GM12878 (cell line): ENCODE measurements around the gene SLC25A45. TPM values are rescaled to one million over a fixed set of nuclear protein-coding genes. Genes with fewer than 3 reads are reported as not detected.

ENCODE experiments used
- ATAC-seq: fragments of 200-7000 bp; cut with Tn5 transposase; 3 replicates; pipeline ENCODE4 v1.9.1; 2020; ENCODE audit warnings: mild to moderate bottlenecking, moderate library complexity
- BruUV-seq: library from RNA; stranded (reverse); fragments of 400-500 nt; replicated peaks from 2 replicates; lab custom pipeline; 2021; lab: Mats Ljungman, UMichigan
- CTCF ChIA-PET: fragments of 300-600 bp; sonication (Branson Sonifier 250); formaldehyde crosslinking; extraction: SDS; loops from one replicate; lab custom pipeline; 2021; ENCODE audit warnings: inconsistent platforms; lab: Yijun Ruan, JAX
- POLR2A ChIA-PET: fragments of 350-600 bp; formaldehyde crosslinking; extraction: SDS; loops from one replicate; lab custom pipeline; 2021; ENCODE audit warnings: inconsistent platforms; lab: Charles Lee
- RAD21 ChIA-PET: fragments of 300-600 bp; sonication (Branson Sonifier 250); formaldehyde crosslinking; loops from one replicate; lab custom pipeline; 2023; ENCODE audit warnings: antibody characterized with exemption; ENCODE audit not compliant: unreplicated experiment; lab: Charles Lee
- SMC1A ChIA-PET: fragments of 300-600 bp; sonication (Branson Sonifier 250); formaldehyde crosslinking; loops from one replicate; lab custom pipeline; 2023; ENCODE audit not compliant: unreplicated experiment, uncharacterized antibody; lab: Charles Lee
- DNase-seq: peaks from one replicate; pipeline ENCODE4 v3.0.0-alpha.2; 2011; ENCODE audit warnings: low read depth, low spot score
- FAIRE-seq: peaks from 3 replicates; lab custom pipeline; 2011; peaks lifted over from hg19 to GRCh38; lab: Jason Lieb, UNC
- H2AFZ ChIP-seq: 2 replicates; pipeline ENCODE4 v1.6.0; 2011; ENCODE audit warnings: low read depth, low read length, control low read depth; ENCODE audit not compliant: control insufficient read depth
- H3K27ac ChIP-seq: 2 replicates; pipeline ENCODE4 v1.5.1; 2011; ENCODE audit warnings: control low read depth; ENCODE audit not compliant: control insufficient read depth, insufficient read depth
- H3K27me3 ChIP-seq, 2 experiments: replicated peaks in 1 of 2; 2 replicates each; pipeline versions ENCODE4 v1.6.0 to v1.6.1; 2011; ENCODE audit warnings: low read length in 1 of 2; ENCODE audit not compliant: control insufficient read depth in 2 of 2, insufficient read depth in 2 of 2
- H3K36me3 ChIP-seq, 2 experiments: 2 replicates each; pipeline ENCODE4 v1.5.1; 2011; ENCODE audit warnings: low read length in 1 of 2; ENCODE audit not compliant: control insufficient read depth in 2 of 2, insufficient read depth in 2 of 2
- H3K4me1 ChIP-seq: 2 replicates; pipeline ENCODE4 v1.6.1; 2011; ENCODE audit warnings: mild to moderate bottlenecking, low read length, moderate library complexity, mixed read lengths; ENCODE audit not compliant: control insufficient read depth, insufficient read depth
- H3K4me2 ChIP-seq: 2 replicates; pipeline ENCODE4 v1.6.0; 2011; ENCODE audit warnings: control low read depth; ENCODE audit not compliant: control insufficient read depth, insufficient read depth
- H3K4me3 ChIP-seq: fragments of 200-600 bp; sonication (generic); 2 replicates; pipeline ENCODE4 v1.5.1; 2016
- H3K79me2 ChIP-seq: 2 replicates; pipeline ENCODE4 v1.6.0; 2011; ENCODE audit warnings: low read length; ENCODE audit not compliant: control insufficient read depth, insufficient read depth
- H3K9ac ChIP-seq: 2 replicates; pipeline ENCODE4 v1.8.0; 2011; ENCODE audit warnings: low read length, control low read depth, mixed read lengths; ENCODE audit not compliant: control insufficient read depth, insufficient read depth
- H3K9me3 ChIP-seq: replicated peaks from 3 replicates; pipeline ENCODE4 v1.5.1; 2011; ENCODE audit warnings: mild to moderate bottlenecking, low read length; ENCODE audit not compliant: control insufficient read depth, insufficient read depth
- H4K20me1 ChIP-seq: 2 replicates; pipeline ENCODE4 v1.6.0; 2011; ENCODE audit not compliant: control insufficient read depth, insufficient read depth
- HDGF ChIP-seq: fragments of 450-650 bp; IDR thresholded peaks from 2 replicates; pipeline ENCODE4 v1.6.1; 2016; ENCODE audit warnings: antibody characterized with exemption
- KLF5 ChIP-seq: fragments of 450-650 bp; IDR thresholded peaks from 2 replicates; pipeline ENCODE4 v1.6.1; 2014; ENCODE audit warnings: mild to moderate bottlenecking; ENCODE audit not compliant: partially characterized antibody
- NFYA ChIP-seq: IDR thresholded peaks from 2 replicates; pipeline ENCODE4 v1.6.1; 2011; ENCODE audit warnings: low read depth, mild to moderate bottlenecking, low read length, improper control_type of control experiment, borderline replicate concordance
- RB1 ChIP-seq: fragments of 450-650 bp; formaldehyde crosslinking; IDR thresholded peaks from 2 replicates; pipeline ENCODE4 v1.6.1; 2017; ENCODE audit warnings: mild to moderate bottlenecking, borderline replicate concordance
- RUNX3 ChIP-seq: IDR thresholded peaks from 2 replicates; pipeline ENCODE4 v1.6.1; 2012; ENCODE audit warnings: low read length, inconsistent platforms
- SP1 ChIP-seq: IDR thresholded peaks from one replicate; pipeline ENCODE4 v1.6.1; 2011; ENCODE audit warnings: low read depth, low read length
- TAF1 ChIP-seq: IDR thresholded peaks from 2 replicates; pipeline ENCODE4 v1.6.1; 2011; ENCODE audit warnings: mild to moderate bottlenecking, low read depth, low read length, borderline replicate concordance
- YY1 ChIP-seq: IDR thresholded peaks from 2 replicates; pipeline ENCODE4 v1.6.1; 2011; ENCODE audit warnings: low read depth, mild to moderate bottlenecking, low read length
- ZNF207 ChIP-seq: fragments of 450-650 bp; IDR thresholded peaks from 2 replicates; pipeline ENCODE4 v1.6.1; 2014; ENCODE audit warnings: antibody characterized with exemption, mild to moderate bottlenecking, borderline replicate concordance
- WGBS: methylation state at CpG from one replicate; pipeline ENCODE4 v1.1.6; 2016; ENCODE audit warnings: low lambda C conversion rate; ENCODE audit not compliant: insufficient replicate concordance, insufficient coverage; ENCODE audit errors: missing lambda C conversion rate; 5-methylcytosine and 5-hydroxymethylcytosine counted together
- in situ Hi-C: fragments of 300-500 bp; cut with MboI; formaldehyde crosslinking; loops from 9 replicates; pipeline ENCODE4 v1.14.3; 2018; ENCODE audit warnings: mixed read lengths
- intact Hi-C: fragments of 100-400 bp; cut with micrococcal nuclease; formaldehyde crosslinking; loops from one replicate; pipeline ENCODE4 v1.14.2; 2022; ENCODE audit not compliant: unreplicated experiment
- polyA plus RNA-seq, 11 experiments: library from polyadenylated mRNA; depleted of rRNA in 4 of 11; unstranded in 6 of 11; stranded (reverse) in 5 of 11; fragments of >200 nt; fragmentation: Nextera tagmentation in 4 of 11; fragmentation: Illumina TruSeq in 1 of 11; extraction: Ambion mirVana in 4 of 11; extraction: Trizol in 1 of 11; gene quantifications; 1 replicate in 1 of 11; 2 replicates in 10 of 11; pipeline versions ENCODE4 v1.2.1 to v1.2.3, GENCODE V29; 2011 to 2016; ENCODE audit warnings: inconsistent platforms in 2 of 11, missing spikeins in 2 of 11, low read depth in 1 of 11
- total RNA-seq, 4 experiments: library from RNA; depleted of rRNA in 3 of 4; stranded (reverse); fragments of >200 nt in 3 of 4; fragmentation: Illumina TruSeq in 1 of 4; extraction: Trizol in 1 of 4; gene quantifications; 2 replicates each; pipeline versions ENCODE4 v1.2.1 to v1.2.3, GENCODE V29; 2013 to 2021
- TF ChIP-seq, protein P1 (sequence below): IDR thresholded peaks from 2 replicates; pipeline ENCODE4 v1.6.1; 2012; ENCODE audit warnings: low read depth, low read length, improper control_type of control experiment

Gene SLC25A45
- total and polyA plus RNA-seq, 10 of the 15 experiments (the other 5 are each of a cell fraction or from before 2014, with no cell fraction given), result 4.1 to 35.2 (median 20.3) TPM

DNA sequence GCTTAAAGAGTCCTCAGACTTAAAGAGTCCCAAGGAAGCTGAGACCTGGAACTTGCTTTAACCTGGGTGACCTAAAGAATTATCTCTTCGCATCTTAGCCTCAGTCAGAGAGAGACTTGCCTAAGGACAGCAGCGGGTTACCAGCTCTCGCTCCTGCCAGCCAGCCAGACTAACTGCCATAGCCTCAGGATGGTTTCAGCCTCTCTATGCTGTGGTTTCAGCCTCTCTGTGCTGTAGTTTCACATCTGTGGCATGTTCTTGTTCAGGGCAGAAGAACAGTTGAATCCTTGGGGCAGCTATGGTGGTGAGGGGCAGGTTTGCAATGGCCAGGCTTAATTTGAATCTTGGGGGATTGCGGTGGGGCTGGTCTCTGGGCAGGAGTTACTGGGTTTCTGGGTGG, 6.3 kb upstream of the SLC25A45 start:
- WGBS, result 96% methylated on average over 4 of the region's 4 CpGs
- no peaks in the 10 kb centered on the region for H3K27me3 ChIP-seq
- TF ChIP-seq YY1 (no peak), RUNX3 (0 out of 2 replicates have a peak, but pooled peaks have one; percentile 15)
- intact Hi-C loops, result no loop called here
- no peak overlapping the region for H2AFZ ChIP-seq
- peak overlapping the region; percentile 3; the same call in 1 of the 2 replicates for H3K9ac ChIP-seq
- DNase-seq, result peak; percentile 19
- peak overlapping the region; percentile 5 for H3K27ac ChIP-seq
- in situ Hi-C loops, result no loop called here
- H3K9me3 ChIP-seq, result no peaks in the 10 kb centered on the region
- H4K20me1 ChIP-seq, result no peaks in the 10 kb centered on the region; the same call in 1 of the 2 replicates
- peak overlapping the region; percentile 49; the same call in 1 of the 2 replicates for H3K4me3 ChIP-seq
- RAD21 ChIA-PET, result interaction anchor here (0.8 to 3.7 kb wide), 7 partner anchors 9 to 136 kb away, joined by 3 to 24 read pairs (median 5); partner anchors contain the start of gene SCYL1
- peaks cover 51% of the 10 kb centered on the region for H3K79me2 ChIP-seq
- H3K4me2 ChIP-seq, result peak overlapping the region; percentile 80
- POLR2A ChIA-PET, result interaction anchor here (0.8 to 2.9 kb wide), 7 partner anchors 10 to 87 kb away, joined by 3 to 14 read pairs (median 10); no protein-coding TSS in a partner anchor
- peaks cover 5 to 13% of the 10 kb centered on the region in 2 experiments; a peak in 3 of 4 replicates for H3K36me3 ChIP-seq
- ATAC-seq, result peak; percentile 36
- CTCF ChIA-PET, result interaction anchor here (0.7 to 6.0 kb wide), 12 partner anchors 10 to 164 kb away, joined by 3 to 34 read pairs (median 4); no protein-coding TSS in a partner anchor
- FAIRE-seq, result no peak
- SMC1A ChIA-PET, result interaction anchor here (0.6 to 2.9 kb wide), 11 partner anchors 10 to 122 kb away, joined by 3 to 23 read pairs (median 4); no protein-coding TSS in a partner anchor
- H3K4me1 ChIP-seq, result peaks cover 51% of the 10 kb centered on the region
- no TSS peak for BruUV-seq

DNA sequence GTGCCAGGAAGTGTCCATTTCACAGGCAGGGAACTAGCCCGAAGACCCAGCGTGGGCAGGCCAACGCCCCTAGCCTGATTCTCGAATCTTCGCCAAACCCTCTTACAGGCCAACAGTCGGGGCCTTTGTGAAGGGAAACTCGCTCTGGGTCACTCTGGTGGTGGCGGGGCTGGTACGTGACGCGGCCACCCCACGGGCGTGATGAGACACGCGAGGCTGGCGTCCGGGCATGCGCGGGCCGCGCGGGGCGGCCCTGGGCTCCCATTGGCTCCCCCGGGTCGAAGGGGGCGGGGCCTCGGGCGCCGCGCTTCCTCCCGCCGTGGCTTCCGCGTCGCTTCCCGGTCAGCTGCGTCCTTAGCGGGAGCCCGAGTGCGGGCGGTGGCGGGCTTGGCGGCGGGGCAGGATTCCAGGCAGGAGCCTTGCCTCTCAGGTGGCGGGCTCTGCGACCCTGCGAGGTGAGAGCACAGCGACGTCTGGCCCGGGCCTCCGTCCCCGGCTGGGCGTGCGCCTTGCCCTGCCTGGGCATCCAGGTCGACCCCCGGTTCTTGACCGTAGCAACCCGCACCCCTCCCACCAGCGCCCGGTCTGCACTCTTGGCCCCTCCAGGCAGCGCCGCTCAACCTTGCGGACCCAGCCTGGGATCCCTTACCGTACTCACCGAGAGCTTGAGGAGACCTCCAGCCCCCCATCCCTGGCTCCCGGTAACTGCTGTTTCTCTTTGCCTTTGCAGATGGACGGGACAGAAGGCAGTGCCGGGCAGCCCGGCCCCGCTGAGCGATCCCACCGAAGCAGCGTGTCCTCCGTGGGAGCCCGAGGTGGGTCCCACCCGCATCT, 4.1 kb upstream of the SLC25A45 start, which contains the start of gene FRMD8:
FRMD8 (plus strand) TSS at position 331 of the 834 bp plus-strand sequence; CDS start at position 731, 400 bp downstream.
- Histone ChIP-seq H3K4me3 (peak within 1 kb of the TSS; percentile 81), H3K4me1 (peaks cover 60% of the 10 kb centered on the region), H3K4me2 (peak within 1 kb of the TSS; percentile 91), H2AFZ (peak within 1 kb of the TSS; percentile 46), H3K27ac (peak within 1 kb of the TSS; percentile 95), H3K9ac (peak within 1 kb of the TSS; percentile 95), H3K27me3 (no peaks in the 10 kb centered on the region), H3K36me3 (no peaks in the 10 kb centered on the region; a peak in 1 of 4 replicates), H3K9me3 (no peaks in the 10 kb centered on the region), H4K20me1 (no peaks in the 10 kb centered on the region; the same call in 1 of the 2 replicates), H3K79me2 (peaks cover 51% of the 10 kb centered on the region)
- WGBS, result 1% methylated on average over 75 of the region's 76 CpGs
- peak; percentile 65 for ATAC-seq
- SMC1A ChIA-PET, result interaction anchor here (1.0 to 2.9 kb wide), 7 partner anchors 8 to 83 kb away, joined by 3 to 23 read pairs (median 5); no protein-coding TSS in a partner anchor
- no peak for DNase-seq
- POLR2A ChIA-PET, result interaction anchor here (0.5 to 2.9 kb wide), 12 partner anchors 8 to 107 kb away, joined by 3 to 14 read pairs (median 4); partner anchors contain the start of gene DPF2
- CTCF ChIA-PET, result interaction anchor here (0.6 to 6.0 kb wide), 10 partner anchors 17 to 202 kb away, joined by 3 to 34 read pairs (median 8); no protein-coding TSS in a partner anchor
- intact Hi-C loops (no loop called here), in situ Hi-C loops (no loop called here)
- FAIRE-seq, result peak; percentile 54
- TSS peak; percentile 72 for BruUV-seq
- RAD21 ChIA-PET, result interaction anchor here (0.6 to 3.7 kb wide), 8 partner anchors 8 to 124 kb away, joined by 3 to 24 read pairs (median 6); no protein-coding TSS in a partner anchor
- peak; percentile 61 for TF ChIP-seq SP1
- peak; percentile 52 for TF ChIP-seq KLF5
- 0 out of 2 replicates have a peak, but pooled peaks have one; percentile 14 for TF ChIP-seq HDGF
- no peak for TF ChIP-seq NFYA
- TF ChIP-seq, protein P1, sequence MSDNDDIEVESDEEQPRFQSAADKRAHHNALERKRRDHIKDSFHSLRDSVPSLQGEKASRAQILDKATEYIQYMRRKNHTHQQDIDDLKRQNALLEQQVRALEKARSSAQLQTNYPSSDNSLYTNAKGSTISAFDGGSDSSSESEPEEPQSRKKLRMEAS, result peak; percentile 38; the same call in 1 of the 2 replicates
- TF ChIP-seq ZNF207, result peak; percentile 32; the same call in 1 of the 2 replicates
- TF ChIP-seq RB1, result no peak
- peak; percentile 69; the same call in 1 of the 2 replicates for TF ChIP-seq TAF1
